Right ventricle myocardium superior (tissue), 1 donor: ENCODE results near the gene PSD. TPM values are rescaled to one million over a fixed set of nuclear protein-coding genes. Genes with fewer than 3 reads are reported as not detected.

Source experiments
- ATAC-seq: fragments of 200-7000 bp; cut with Tn5 transposase; one replicate; pipeline ENCODE4 v1.9.1; 2020; ENCODE audit warnings: mild to moderate bottlenecking; ENCODE audit not compliant: poor library complexity
- DNase-seq: peaks from one replicate; pipeline ENCODE4 v3.0.0-alpha.2; 2020
- intact Hi-C: fragments of 100-400 bp; cut with DNase I; formaldehyde crosslinking; loops from one replicate; pipeline ENCODE4 v1.11.2; 2022
- total RNA-seq: library from RNA; stranded (reverse); fragmentation: NEBNext Ultra II Directional; extraction: Animal tissue kit (Norgen Biotek cat#: 25700); gene quantifications from one replicate; pipeline ENCODE4 v1.2.1, GENCODE V29; 2021
- donor health status: DM: no; HTN: yes; CAD: no; lungs with severe emphysema.

The PSD gene
- total RNA-seq, 1 donor from 2014 or later, result 0.89 TPM

DNA sequence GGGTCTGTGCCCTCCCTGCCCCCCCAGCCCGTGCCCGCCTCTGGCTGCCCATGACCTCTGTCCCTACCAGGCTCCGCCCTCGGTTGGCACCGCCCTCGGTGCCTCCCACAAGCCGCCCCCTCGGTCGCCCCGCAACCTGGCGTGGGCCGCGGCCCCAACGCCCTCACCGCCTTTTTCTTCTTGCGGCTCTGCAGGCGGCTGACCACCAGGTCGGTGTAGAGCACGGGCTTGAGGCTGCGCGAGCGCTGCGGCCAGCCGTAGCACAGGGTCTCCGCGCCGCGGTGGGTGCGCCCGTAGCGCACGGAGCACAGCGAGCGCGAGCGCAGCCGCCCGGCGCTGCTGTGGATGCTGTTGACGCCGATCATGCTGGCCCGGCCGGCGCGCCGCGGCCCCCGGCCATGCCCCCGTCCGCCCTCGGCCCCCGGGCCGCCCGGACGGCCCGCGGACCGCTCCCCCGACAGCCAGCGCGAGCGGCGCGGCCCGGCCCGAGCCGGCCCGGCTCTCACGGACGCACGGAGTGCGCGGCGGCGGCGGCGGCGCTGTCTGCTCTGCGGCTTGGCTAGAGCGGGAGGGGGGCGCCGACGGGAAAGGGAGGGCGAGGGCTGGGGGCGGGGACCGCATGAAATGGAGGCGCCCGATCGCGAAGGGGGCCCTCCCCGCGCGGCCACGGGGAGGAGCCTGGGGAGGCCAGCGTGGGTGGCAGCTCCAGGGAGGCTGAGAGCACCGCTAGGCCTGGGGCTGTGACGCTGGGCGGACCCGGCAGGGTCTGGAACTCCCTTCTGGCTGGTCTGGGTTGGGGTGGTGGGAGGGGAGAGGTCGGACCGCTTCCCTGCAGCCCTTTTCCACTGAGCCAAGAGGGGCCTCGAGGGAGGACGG is 9.6 kb downstream of the PSD start:
- intact Hi-C loops, result no loop called here
- ATAC-seq (peak; percentile 10), DNase-seq (no peak)

DNA sequence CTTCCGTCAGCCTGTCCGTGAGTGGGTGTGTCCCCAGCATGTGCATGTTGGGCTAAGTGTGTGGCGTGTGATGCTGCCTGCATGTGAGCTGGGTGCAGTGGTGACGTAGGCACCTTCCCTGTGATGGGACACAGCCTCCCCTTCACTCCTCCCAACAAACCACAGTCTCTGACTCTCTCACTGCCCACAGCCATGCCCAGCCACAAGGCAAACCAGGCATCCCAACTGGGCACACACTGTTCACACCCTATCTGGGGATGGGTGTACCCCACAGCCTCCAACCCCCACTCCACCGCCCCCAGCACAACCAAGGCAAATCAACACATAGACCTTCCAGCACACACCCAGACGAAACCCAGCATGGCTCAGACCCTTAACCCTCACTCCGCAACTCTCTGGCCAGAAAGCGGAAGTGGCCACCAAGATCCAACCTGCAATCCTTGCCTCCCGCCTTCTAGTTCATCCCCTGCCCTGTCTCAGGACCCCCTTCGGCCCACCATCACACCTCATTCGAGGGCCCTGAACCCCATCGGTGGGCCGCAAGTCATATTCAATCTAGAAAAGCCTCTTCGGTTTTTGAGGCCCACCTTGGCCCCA is 10.4 kb downstream of the PSD start:
- no peak for DNase-seq
- intact Hi-C loops, result no loop called here
- no peak for ATAC-seq

DNA sequence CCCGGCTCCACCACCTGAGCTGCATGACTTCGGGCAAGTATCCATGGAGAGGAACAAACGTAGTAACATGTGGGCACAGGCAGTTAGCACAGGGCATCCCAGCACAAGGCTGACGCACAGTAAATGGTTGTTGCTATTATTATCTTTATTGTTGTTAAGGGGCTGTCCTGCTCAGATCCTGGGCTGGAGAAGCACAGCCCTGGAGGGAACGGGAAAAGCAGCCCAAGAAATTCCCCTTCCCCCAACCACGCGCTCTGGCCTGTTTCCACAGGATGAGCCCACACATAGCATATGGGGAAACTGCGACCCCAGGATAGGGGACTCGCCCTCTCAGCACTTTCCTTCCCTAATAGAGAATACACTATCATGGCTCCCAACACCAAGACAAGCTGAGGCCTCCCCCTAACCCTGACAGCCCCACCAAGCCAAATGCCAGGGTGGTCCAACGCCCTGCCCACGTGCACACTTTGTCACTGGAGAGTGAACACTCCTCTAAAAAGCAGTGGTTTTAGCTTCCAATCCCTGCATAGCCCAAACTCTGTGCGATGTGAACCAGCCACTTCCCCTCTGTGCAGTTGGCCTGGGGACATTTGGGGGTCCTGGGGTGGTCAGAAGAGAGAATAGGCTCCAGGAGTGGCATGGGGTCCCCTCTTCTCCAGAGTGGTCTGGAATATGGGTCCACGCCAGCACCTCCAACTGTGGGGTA is 11.0 kb downstream of the PSD start:
- DNase-seq (no peak), ATAC-seq (no peak)
- intact Hi-C loops, result no loop called here

DNA sequence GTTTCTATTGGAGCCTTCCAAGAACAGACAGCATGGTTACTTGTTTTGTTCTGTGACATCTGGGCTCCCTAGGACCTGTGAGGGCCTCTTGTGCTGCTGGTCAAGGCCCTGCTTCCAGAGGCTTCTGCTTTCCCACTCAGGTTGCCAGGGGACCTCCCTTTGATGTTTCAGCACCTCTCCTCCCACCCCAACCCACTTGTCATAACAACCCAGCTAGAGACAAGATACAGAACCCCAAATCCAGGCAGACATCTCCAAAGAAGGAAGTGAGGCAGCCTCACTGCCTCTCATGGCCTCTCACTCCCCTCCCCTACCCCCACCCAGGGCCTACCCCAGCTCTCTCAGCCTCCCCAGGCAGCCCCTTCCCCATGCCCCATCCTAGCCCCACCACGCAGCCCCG is 11.8 kb downstream of the PSD start:
- DNase-seq (no peak), ATAC-seq (no peak)
- intact Hi-C loops, result no loop called here

DNA sequence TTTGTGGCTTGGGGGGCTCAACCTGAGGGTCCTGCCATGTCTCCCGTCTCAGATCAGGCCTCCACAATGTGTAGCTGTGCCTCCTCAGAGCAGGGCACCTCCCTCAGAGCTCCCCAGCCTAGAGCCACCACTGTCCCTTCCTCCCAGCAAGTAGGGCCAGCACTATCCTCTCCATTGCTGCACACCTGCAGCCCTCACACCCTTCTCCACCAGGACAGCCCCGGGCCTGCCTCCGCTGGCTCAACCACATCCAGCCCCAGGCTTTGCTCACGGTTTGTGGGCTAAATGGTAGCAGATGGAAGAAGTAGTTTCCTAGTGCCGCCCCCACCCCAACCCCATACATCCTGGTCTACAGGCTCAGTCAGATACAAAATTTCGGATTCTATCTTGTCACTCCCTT is 13.0 kb downstream of the PSD start:
- intact Hi-C loops, result no loop called here
- DNase-seq (no peak), ATAC-seq (no peak)

DNA sequence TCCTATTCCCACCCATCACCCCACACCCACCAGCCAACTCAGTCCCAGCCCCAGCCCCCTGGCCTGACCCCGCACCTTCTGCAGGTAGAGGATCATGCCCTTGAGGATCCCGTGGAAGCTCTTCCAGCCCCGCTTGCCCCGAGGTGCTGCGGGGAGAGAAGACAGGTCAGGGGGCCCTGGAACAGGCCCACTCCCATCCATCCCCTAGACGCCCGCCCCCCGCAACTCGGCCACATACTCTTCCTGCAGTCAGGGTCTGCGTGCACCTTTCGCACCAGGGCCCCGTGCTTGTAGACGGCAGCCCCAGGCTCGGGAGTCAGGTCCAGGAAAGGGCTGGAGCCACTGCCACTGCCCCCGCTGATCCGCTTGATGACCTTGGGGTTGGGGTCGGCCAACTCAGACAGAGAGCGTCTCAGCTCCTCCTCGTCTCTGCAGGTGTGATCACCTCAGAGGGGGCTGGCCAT is 13.4 kb downstream of the PSD start:
- DNase-seq, result no peak
- intact Hi-C loops, result no loop called here
- ATAC-seq, result no peak

DNA sequence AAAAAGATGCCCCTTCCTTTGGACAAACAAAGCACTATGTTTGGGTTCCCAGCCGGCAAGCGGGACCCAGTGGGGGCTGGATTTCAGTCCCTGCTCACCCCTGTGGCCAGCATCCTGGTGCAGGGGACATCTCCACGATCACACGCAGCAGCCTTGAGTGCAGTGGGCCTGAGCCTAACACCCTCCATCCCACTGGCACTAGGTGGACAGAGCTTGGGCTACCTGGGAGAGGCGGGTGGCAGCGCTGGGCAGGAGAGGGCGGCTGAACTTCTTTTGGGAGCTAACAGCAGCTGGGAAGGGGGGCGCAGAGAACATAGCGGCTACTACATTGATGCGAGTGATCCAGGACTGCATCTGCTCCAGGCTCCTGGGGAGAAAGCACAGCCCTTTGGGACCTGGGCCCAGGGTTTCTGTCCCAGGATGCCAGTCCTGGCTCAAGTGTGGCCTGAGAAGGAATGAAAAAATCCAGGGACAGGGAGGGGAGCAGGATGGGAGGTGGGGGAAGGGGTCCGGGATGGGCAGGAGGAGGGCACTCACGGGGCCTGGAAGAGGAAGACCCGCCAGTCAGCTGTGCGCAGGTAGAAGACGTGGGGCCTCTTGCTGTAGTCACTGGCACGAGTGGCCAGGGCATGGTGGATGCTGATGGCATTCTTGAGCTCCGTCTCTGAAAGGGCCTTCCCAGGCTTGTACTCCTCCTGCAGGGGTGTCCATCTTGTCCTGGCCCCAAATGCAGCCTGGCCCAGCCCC is 14.1 kb downstream of the PSD start:
- DNase-seq (no peak), ATAC-seq (no peak)
- intact Hi-C loops, result loop anchor here (5.0 kb wide), 1 partner anchor 178 kb away; no protein-coding TSS in a partner anchor

DNA sequence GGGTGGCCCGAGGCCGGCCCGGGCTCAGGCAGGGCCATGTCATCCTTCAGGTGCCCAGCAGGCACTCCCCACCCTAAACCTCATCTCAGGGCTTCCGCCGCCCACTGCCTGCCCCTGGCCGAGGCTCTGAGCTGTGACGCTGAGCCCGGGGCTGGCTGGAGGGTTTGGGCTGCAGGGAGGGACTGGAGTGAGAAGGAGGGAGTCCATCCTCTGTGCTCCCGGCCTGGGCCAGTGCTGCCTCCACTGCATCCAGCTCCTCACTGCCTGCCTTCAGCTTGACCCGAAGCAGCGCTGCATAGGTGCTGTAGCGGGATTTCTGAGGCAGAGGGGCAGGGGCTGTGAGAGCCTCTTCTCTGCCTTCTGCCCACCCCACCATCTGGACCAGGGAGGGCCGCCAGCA is 15.5 kb downstream of the PSD start:
- no peak for DNase-seq
- intact Hi-C loops, result loop anchor here (5.0 kb wide), 1 partner anchor 179 kb away; no protein-coding TSS in a partner anchor
- no peak for ATAC-seq

DNA sequence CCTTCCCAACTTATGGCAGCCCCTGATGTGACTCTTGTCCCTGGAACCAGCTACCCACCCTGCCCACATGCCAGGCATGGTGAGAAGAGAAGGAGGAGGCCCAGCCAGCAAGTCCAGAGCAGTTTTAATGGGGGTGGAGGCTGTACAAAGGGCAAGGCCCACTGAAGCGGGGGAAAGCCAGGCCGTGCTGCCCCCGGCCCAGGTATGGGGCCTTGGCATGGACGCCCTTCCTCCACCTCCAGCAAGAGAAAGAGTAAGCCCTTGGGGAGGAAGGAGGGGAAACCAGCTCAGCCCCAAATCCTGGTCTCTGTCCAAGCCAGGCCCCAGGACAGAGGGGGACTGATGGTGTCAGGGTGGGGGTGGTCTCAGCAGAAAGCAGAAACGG is 16.1 kb downstream of the PSD start:
- ATAC-seq, result no peak
- intact Hi-C loops, result loop anchor here (5.0 kb wide), 1 partner anchor 180 kb away; no protein-coding TSS in a partner anchor
- DNase-seq, result no peak

DNA sequence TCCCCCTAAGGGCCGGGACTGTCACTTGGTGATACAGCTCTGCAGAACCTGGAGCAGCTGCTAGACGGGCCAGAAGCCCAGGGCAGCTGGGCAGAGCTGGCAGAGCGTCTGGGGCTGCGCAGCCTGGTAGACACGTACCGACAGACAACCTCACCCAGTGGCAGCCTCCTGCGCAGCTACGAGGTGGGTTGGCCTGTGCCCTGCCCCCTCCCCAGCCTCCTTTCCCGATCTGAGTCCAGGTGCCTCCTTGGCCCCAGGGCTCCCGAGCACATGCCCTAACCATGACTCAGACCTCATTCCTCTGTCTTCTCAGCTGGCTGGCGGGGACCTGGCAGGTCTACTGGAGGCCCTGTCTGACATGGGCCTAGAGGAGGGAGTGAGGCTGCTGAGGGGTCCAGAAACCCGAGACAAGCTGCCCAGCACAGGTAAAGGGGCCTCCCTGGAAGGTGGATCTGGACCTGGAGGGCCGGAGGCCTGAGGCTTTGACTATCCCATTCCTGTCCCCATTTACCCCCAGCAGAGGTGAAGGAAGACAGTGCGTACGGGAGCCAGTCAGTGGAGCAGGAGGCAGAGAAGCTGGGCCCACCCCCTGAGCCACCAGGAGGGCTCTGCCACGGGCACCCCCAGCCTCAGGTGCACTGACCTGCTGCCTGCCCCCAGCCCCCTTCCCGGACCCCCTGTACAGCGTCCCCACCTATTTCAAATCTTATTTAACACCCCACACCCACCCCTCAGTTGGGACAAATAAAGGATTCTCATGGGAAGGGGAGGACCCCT is 16.7 kb downstream of the PSD start:
- DNase-seq (no peak), ATAC-seq (no peak)
- intact Hi-C loops, result loop anchor here (5.0 kb wide), 1 partner anchor 180 kb away; no protein-coding TSS in a partner anchor

DNA sequence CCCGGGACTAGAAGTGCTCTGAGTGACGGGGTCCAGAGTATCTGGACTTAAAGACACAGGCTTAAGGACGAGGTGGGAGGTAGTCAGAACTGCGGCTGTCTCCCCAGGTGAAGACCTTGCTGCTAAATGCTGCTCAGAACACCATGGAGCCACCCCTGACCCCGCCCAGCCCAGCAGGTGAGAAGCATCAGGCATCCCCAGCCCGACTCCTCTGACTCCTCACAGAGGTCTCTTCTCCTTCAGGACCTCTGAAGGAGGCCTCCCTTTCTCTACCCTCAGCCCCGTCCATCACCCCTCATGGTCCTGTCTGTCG is 17.3 kb downstream of the PSD start:
- no peak for ATAC-seq
- intact Hi-C loops, result loop anchor here (5.0 kb wide), 1 partner anchor 181 kb away; no protein-coding TSS in a partner anchor
- DNase-seq, result no peak

DNA sequence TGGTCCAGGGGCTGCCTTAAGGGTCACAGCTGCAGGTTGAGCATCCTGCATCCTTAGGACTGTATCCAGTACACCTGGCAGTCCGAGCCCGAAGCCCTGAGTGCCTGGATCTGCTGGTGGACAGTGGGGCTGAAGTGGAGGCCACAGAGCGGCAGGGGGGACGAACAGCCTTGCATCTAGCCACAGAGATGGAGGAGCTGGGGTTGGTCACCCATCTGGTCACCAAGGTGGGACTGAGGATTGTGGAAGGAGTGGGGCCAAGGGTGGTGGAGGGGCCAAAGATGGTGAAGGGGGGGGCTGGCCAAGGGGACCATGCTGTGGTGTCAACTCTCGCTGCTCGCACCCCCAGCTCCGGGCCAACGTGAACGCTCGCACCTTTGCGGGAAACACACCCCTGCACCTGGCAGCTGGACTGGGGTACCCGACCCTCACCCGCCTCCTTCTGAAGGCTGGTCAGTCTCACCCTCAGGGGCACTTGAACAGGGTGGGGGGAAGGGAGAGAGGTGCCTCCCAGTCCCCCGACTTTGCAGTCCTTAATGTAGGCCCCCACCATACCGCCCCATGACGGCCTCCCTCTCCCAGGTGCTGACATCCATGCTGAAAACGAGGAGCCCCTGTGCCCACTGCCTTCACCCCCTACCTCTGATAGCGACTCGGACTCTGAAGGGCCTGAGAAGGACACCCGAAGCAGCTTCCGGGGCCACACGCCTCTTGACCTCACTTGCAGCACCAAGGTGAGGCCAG is 17.8 kb downstream of the PSD start:
- no peak for ATAC-seq
- intact Hi-C loops, result loop anchor here (5.0 kb wide), 1 partner anchor 182 kb away; no protein-coding TSS in a partner anchor
- peak; percentile 35 for DNase-seq

DNA sequence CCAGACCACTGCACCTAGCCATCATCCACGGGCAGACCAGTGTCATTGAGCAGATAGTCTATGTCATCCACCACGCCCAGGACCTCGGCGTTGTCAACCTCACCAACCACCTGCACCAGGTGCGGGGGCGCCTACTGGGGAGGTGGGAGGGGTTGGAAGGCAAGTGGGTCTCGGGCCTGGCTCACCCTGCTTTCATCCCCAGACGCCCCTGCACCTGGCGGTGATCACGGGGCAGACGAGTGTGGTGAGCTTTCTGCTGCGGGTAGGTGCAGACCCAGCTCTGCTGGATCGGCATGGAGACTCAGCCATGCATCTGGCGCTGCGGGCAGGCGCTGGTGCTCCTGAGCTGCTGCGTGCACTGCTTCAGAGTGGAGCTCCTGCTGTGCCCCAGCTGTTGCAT is 18.5 kb downstream of the PSD start:
- ATAC-seq, result no peak
- peak; percentile 42 for DNase-seq
- intact Hi-C loops, result loop anchor here (5.0 kb wide), 1 partner anchor 182 kb away; no protein-coding TSS in a partner anchor

DNA sequence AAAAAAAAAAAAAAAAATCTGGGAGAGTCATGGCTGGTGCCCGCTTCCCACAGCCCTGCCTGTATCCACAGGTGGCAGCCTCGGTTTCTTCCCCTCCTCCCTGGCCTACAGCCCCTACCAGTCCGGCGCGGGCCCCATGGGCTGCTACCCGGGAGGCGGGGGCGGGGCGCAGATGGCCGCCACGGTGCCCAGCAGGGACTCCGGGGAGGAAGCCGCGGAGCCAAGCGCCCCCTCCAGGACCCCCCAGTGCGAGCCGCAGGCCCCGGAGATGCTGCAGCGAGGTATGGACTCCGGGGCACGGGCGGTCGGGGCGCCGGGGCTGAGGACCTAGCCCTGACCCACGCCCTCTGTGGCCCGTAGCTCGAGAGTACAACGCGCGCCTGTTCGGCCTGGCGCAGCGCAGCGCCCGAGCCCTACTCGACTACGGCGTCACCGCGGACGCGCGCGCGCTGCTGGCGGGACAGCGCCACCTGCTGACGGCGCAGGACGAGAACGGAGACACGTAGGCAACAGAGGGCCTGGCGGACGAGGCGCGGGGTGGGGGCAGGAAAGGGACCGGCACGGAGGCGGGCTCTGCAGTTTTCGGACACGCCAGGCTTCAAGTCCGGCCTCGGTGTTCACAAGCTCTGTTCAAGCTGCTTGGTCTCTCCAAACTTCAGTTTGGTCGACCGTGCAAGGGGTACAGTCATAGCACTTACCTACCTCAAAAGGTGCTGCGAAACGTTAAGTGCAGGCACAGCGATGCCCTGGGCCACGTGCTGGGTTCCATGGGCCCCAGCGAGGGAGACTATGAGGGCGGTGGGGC is 19.2 kb downstream of the PSD start:
- intact Hi-C loops, result loop anchor here (5.0 to 10.0 kb wide), 3 partner anchors 75 to 183 kb away; partner anchors contain the start of gene ELOVL3
- DNase-seq, result peak; percentile 96
- ATAC-seq, result peak; percentile 82

DNA sequence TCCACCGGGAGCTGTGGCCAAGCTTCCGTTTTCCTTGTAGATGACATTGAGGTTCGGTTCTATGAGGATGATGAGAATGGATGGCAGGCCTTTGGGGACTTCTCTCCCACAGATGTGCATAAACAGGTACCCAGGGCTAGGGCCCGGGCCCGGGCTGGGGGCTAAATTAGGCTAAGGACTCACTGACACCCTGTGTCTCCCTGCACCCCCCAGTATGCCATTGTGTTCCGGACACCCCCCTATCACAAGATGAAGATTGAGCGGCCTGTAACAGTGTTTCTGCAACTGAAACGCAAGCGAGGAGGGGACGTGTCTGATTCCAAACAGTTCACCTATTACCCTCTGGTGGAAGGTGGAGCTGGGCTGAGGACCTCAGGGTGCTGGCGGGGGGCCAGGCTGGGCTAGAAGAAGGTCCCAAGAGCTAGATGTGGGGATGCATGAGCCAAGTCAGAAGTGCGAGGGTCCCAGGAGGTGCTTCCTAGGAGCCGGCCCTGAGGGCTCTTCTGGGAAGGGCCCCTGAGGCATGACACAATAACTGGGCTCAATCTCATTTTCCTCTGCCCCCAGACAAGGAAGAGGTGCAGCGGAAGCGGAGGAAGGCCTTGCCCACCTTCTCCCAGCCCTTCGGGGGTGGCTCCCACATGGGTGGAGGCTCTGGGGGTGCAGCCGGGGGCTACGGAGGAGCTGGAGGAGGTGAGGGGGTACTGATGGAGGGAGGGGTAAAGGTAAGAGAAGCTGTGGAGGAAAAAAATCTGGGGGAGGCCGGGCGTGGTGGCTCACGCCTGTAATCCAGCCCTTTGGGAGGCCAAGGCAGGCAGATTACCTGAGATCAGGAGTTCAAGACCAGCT is 20.2 kb downstream of the PSD start:
- peak; percentile 41 for DNase-seq
- intact Hi-C loops, result loop anchor here (5.0 to 10.0 kb wide), 2 partner anchors 76 to 171 kb away; partner anchors contain the start of gene ELOVL3
- ATAC-seq, result no peak
